ENCODE results near the gene LPCAT4.
A peak's percentile ranks its signal among the peaks of the same experiment; 100 is the strongest.

Gene LPCAT4

DNA sequence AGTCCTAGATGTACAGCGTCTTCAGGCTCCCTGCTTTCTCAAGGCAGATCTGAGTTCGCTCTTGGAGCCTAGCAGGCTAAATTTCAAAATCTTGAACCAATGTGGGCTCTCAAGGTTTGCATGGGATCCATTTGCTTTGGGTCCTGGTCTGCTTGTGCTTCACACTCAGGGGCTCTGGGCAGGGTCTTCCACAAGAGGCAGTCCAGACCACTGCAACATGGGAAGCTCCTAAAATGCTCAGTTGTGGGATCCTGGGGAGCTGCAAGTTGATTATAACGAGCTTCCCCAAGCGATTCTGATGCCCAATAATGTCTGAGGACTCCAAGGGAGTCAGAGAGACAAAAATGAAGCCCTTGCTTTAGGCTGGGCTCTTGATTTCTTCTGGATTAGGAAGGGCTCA is 17.2 kb downstream of the LPCAT4 start:
- H3K4me3 ChIP-seq (replicated peaks in 1 of 2; ENCODE audit: low read depth in 2 of 2, low read length in 2 of 2): no peak overlapping the region
- no peak for DNase-seq (ENCODE audit: low read depth in 2 of 2)
- TF ChIP-seq, protein P1, sequence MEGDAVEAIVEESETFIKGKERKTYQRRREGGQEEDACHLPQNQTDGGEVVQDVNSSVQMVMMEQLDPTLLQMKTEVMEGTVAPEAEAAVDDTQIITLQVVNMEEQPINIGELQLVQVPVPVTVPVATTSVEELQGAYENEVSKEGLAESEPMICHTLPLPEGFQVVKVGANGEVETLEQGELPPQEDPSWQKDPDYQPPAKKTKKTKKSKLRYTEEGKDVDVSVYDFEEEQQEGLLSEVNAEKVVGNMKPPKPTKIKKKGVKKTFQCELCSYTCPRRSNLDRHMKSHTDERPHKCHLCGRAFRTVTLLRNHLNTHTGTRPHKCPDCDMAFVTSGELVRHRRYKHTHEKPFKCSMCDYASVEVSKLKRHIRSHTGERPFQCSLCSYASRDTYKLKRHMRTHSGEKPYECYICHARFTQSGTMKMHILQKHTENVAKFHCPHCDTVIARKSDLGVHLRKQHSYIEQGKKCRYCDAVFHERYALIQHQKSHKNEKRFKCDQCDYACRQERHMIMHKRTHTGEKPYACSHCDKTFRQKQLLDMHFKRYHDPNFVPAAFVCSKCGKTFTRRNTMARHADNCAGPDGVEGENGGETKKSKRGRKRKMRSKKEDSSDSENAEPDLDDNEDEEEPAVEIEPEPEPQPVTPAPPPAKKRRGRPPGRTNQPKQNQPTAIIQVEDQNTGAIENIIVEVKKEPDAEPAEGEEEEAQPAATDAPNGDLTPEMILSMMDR (IDR thresholded peaks at IDR 0.05; ENCODE audit: low read depth, low read length): no peak

GRCh38 chr15:34348735-34349300 is 18.2 kb downstream of the LPCAT4 start:
- TF ChIP-seq, protein P1 (IDR thresholded peaks at IDR 0.05; ENCODE audit: low read depth, low read length): no peak
- DNase-seq (ENCODE audit: low read depth in 2 of 2): no peak
- no peak overlapping the region for H3K4me3 ChIP-seq (replicated peaks in 1 of 2; ENCODE audit: low read depth in 2 of 2, low read length in 2 of 2)

- TF ChIP-seq, protein P1 (IDR thresholded peaks at IDR 0.05; ENCODE audit: low read depth, low read length): no peak
- DNase-seq (ENCODE audit: low read depth in 2 of 2): no peak
Measured at GRCh38 chr15:34347951-34348638, 18.9 kb downstream of the LPCAT4 start.

GRCh38 chr15:34342737-34343575 is 24.0 kb downstream of the LPCAT4 start, which contains the start of the genes NOP10 and NUTM1:
Gene NOP10 (minus strand): TSS chr15:34343136. CDS start chr15:34343073, 63 bp downstream.
Gene NUTM1 (plus strand): TSS chr15:34343315. CDS start chr15:34343697, 382 bp downstream.
- TF ChIP-seq, protein P1 (IDR thresholded peaks at IDR 0.05; ENCODE audit: low read depth, low read length): peak; percentile 97
- peak; percentile 94 to 96 for DNase-seq (ENCODE audit: low read depth in 2 of 2)
- peak within 1 kb of the TSS; percentile 75 to 76 for H3K4me3 ChIP-seq (replicated peaks in 1 of 2; ENCODE audit: low read depth in 2 of 2, low read length in 2 of 2)

More at GRCh38 chr15:34347951-34348638, 18.9 kb downstream of the LPCAT4 start:
- H3K4me3 ChIP-seq (replicated peaks in 1 of 2; ENCODE audit: low read depth in 2 of 2, low read length in 2 of 2): no peak overlapping the region

GRCh38 chr15:34342213-34342736 is 24.7 kb downstream of the LPCAT4 start:
- peak overlapping the region; percentile 75 to 76 for H3K4me3 ChIP-seq (replicated peaks in 1 of 2; ENCODE audit: low read depth in 2 of 2, low read length in 2 of 2)
- peak in 1 of 2 donors; percentile 27 for DNase-seq (ENCODE audit: low read depth in 2 of 2)

GRCh38 chr15:34341381-34342212 is 25.4 kb downstream of the LPCAT4 start:
- peak in 1 of 2 donors; percentile 36 for DNase-seq (ENCODE audit: low read depth in 2 of 2)
- H3K4me3 ChIP-seq (replicated peaks in 1 of 2; ENCODE audit: low read depth in 2 of 2, low read length in 2 of 2): peak overlapping the region; percentile 75 to 76
- TF ChIP-seq, protein P1 (IDR thresholded peaks at IDR 0.05; ENCODE audit: low read depth, low read length): no peak

Measured in cardiac fibroblast (primary cell).